ENCODE data around the gene PARD6G.
"Not testable (repeated sequence)": the region's sequence is repeated elsewhere in the genome, so short reads cannot be mapped to it uniquely, and the experiment has no call there.

PARD6G gene

GRCh38 chr18:80241919-80242777 lies 5.2 kb downstream of the PARD6G start:
- no peak for DNase-seq (ENCODE audit: low read depth in 2 of 2)

- no peak for DNase-seq (ENCODE audit: low read depth in 2 of 2)
These were observed 7.5 kb downstream of the PARD6G start for GRCh38 chr18:80239830-80240229.

DNA sequence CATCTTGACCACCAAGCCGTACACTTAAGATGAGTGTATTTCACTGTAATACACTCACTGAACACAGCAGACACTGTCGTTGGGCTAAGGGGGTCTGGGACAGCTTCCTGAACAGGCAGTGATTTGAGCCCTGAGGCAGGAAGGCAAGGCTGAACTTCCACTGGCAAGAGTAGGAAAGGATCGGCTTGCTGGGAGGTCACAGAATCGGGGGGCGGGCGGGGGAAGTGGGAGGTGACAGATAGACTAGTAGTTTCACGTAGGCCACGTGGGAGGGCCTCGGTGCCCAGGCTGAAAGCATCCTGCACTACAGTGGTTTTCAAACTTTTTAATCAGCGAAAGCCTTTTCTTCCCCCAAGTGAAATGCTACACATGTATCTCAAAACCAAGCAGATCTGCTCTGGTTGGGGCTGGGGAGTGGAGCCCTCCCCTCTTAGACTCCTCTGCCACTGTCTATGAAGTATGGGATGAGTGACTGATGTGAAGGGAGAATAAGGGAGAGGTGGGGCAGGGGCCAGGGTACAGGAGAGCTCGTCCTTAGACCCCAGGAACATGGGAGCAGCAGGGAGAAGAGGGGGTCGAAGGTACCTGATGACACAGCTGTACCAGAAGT lies 8.6 kb downstream of the PARD6G start:
- DNase-seq (ENCODE audit: low read depth in 2 of 2): no peak

DNA sequence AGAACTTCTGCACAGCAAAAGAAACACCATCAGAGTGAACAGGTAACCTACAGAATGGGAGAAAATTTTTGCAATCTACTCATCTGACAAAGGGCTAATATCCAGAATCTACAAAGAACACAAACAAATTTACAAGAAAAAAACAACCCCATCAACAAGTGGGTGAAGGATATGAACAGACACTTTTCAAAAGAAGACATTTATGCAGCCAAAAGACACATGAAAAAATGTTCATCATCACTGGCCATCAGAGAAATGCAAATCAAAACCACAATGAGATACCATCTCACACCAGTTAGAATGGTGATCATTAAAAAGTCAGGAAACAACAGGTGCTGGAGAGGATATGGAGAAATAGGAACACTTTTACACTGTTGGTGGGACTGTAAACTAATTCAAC lies 9.8 kb downstream of the PARD6G start:
- DNase-seq (ENCODE audit: low read depth in 2 of 2): not testable (repeated sequence)

DNA sequence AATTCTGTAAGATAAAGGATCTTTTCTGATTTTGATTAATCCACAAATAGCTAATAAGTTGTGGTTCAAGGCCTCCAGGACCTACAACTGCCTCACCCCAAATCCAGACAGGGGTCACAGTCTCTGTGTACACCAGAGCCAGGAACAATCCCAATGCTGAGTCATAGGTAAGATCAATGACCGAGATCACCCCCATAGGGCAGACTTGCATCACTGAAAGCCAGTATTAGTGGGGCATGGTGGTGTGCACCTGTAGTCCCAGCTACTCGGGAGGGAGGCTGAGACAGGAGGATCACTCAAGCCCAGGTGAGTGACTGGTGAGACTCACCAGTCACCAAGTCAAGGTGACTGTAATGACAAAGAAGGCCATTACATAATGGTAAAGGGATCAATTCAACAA lies 12.9 kb downstream of the PARD6G start:
- DNase-seq (ENCODE audit: low read depth in 2 of 2): no peak

DNA sequence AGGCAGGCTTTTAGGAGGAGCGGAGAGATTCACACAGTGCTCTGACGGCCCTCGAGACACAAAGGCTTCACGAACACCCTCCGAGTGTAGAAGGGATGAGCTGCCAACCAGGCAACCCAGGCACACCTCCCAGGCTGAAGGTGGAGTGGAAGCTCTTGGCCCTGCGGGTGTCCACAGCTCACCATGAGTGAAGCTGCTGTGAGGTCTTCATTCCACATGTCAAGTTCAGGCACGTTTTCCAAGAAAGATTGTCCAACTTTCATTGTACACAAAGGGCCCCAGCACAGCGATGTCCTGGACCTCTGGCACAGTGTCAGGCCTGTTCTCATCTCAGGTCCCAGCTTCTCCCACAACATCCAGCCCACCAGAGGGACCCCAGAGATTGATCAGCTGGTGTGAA lies 13.4 kb downstream of the PARD6G start:
- no peak for DNase-seq (ENCODE audit: low read depth in 2 of 2)

DNA sequence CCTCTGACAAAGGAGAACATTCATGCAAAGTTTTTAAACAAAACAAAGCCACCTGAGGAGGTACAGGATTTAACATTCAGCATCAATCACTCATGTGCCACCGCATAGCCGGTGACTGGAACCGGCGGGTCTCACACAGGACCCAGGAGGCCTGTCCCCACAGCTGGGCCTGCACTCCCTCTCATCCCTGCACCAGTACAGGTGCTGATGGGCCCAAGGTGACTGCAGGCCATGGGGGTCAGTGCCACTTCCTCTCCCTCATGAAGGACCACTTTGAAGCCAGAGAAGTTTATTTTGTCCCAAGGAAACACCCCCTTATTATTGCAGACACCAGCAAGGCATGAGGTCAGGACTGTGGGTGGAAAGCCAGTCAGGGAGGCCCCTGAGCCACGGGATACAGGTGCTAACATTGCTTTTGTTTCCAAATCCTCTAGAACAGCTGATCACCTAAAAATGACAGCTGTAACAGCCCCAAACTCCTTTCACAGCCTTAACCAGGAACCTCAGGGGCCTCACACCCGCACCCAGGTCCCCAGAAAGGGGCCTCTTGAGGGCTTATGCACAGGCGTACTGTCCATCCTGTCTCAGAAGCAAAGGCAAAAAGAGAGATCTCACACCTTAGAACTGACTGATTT lies 14.0 kb downstream of the PARD6G start:
- no peak for DNase-seq (ENCODE audit: low read depth in 2 of 2)

DNA sequence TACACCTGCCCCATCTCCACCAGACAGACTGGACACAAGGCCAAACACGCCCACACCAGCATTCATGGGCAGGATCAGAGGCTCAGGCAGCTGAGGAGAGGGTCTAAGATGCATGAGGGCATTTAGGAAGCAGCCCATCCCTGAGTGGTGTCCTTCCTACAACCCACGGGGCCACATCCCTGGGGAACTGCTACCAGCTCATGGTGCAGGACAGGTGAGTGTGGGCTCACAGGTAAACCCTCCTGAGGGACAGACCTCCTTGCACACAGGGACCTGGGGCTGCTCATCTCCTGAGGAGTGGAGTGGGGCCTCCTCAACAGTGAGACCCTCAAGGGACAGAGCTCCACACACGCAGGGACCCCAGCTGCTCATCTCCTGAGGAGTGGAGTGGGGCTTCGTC lies 14.6 kb downstream of the PARD6G start:
- no peak for DNase-seq (ENCODE audit: low read depth in 2 of 2)

- DNase-seq (ENCODE audit: low read depth in 2 of 2): no peak
These were observed 15.3 kb downstream of the PARD6G start for GRCh38 chr18:80232030-80232429.

DNA sequence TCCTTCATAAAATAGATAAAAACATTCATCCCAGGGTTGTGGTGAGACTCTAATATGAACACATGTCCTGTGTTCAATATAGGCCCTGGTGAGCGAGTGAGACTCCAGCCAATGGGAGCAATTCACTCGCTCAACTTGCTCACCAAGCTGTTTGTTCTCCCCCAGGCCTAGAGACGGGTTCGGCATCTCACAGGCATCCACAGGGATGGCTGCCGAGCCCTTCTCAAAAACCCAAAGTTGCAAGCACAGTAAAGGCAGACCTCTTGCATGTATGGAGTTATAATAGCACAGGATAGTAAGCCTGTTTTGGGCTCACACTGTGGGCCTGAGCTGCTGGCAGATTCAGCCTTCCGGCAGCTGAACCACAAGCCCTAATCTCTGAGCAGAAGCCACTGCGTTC lies 15.7 kb downstream of the PARD6G start:
- DNase-seq (ENCODE audit: low read depth in 2 of 2): no peak

- DNase-seq (ENCODE audit: low read depth in 2 of 2): no peak
These were observed 16.2 kb downstream of the PARD6G start for GRCh38 chr18:80231151-80231550.

- DNase-seq (ENCODE audit: low read depth in 2 of 2): no peak
These were observed 17.3 kb downstream of the PARD6G start for GRCh38 chr18:80229766-80230745.

DNA sequence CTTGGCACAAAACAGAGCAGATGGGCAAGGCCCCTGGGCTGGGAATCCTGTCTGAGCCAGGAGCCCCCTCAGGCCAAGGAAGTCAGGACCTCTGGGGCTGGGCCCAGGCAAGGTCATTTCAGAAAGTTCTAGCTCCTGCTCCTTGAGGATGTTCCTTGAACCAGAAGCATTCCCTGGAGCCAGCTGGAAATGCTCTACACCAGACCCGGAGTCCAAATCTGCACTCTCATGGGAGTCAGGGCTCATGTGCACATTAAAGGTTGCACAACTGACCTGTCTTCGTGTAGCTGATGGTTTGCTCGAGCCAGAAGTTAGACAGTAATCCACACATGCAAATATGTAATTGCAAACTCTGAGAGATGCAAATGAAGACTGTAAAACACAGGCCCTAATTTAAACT lies 18.0 kb downstream of the PARD6G start:
- no peak for DNase-seq (ENCODE audit: low read depth in 2 of 2)

GRCh38 chr18:80228051-80228848 lies 19.1 kb downstream of the PARD6G start:
- DNase-seq (ENCODE audit: low read depth in 2 of 2): no peak

- no peak for DNase-seq (ENCODE audit: low read depth in 2 of 2)
These were observed 19.8 kb downstream of the PARD6G start for GRCh38 chr18:80227472-80227871.

DNA sequence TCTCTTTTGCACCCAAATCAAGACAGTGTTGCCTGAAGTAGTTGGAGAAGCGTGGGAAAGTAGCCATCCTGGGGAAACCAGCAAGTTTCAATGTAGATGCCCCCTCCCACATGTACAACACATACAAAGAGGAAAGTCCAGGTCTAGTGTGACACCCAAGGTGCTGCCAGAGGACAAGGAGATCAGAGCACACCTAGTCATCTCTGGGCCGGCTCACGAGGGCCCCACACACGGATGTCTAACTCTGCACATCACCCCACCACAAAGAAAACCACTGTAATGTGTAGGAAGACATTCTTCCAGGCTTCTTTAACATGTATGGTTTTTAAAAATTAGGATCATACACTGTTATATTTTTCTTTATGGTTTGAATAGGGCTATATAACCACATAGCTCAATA lies 21.6 kb downstream of the PARD6G start:
- no peak for DNase-seq (ENCODE audit: low read depth in 2 of 2)

DNA sequence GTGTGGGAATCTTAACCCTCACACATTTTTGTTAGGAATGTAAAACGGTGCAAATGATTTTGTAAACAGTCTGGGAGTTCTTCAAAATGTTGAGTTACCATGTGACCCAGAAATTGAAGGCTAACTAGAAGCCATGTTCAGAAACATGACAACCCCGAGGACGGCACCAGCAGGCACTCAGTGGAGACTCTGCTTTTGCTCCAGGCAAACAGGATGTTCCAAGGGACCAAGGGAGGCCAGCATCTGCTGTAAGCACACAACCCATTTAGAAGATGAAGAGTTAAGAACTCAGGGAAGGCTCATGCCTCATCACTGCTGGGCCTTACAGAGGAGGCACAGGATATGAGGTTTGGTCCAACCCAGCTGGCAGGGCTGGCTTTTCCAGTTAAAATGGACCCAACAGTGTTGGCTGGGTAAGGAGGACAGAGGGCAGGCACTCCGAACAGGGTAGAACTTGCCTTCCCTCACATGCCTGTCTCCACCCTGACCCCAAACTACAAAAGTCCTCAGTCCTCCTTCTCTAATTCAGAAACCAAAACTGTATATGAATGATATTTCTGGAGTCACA lies 23.6 kb downstream of the PARD6G start:
- no peak for DNase-seq (ENCODE audit: low read depth in 2 of 2)

- not testable (repeated sequence) for DNase-seq (ENCODE audit: low read depth in 2 of 2)
These were observed 27.8 kb downstream of the PARD6G start for GRCh38 chr18:80219488-80219887.

- no peak for DNase-seq (ENCODE audit: low read depth in 2 of 2)
These were observed 28.7 kb downstream of the PARD6G start for GRCh38 chr18:80218341-80219227.

DNA sequence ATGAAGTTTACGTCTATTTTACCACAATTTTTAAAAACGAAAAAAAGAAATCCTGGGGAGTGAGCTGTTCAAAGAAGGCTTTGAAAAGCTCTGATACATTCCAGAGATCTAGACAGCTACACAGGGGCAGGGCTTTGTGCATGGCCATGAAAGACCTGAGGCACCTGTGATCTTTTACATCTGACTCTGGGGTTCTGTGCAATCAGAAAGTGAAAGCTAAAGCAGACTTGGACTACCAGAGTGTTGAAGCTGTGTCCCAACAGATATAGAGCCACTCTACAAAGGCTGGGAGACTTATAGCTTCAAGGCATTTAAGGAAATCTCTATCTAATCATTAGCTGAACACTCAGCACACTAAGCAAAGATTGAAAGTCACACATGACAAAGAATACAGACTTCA lies 34.1 kb downstream of the PARD6G start:
- DNase-seq (ENCODE audit: low read depth in 2 of 2): no peak

Data from stimulated activated CD8-positive, alpha-beta memory T cell treated with anti-CD3 and anti-CD28 coated beads, Interleukin-15, amount 100 ng/mL, for 48 hours (primary cell).